NB4 (cell line): Measurements from ENCODE around the gene CKAP4.

ENCODE experiments used
- DNase-seq: peaks from one replicate; pipeline ENCODE4 v3.0.0; 2010; ENCODE audit warnings: low read depth
- H3K4me3 ChIP-seq: one replicate; pipeline ENCODE4 v1.5.1; 2011; ENCODE audit warnings: mild to moderate bottlenecking, low read depth, low read length, moderate library complexity
- MYC ChIP-seq: IDR thresholded peaks from 2 replicates; pipeline ENCODE4 v1.6.1; 2011; ENCODE audit warnings: low read depth, low read length
- POLR2A ChIP-seq: IDR thresholded peaks from 2 replicates; pipeline ENCODE4 v1.6.1; 2011; ENCODE audit warnings: mild to moderate bottlenecking; ENCODE audit not compliant: insufficient read length; ENCODE audit errors: extremely low read depth
- TF ChIP-seq, protein P1 (sequence below): IDR thresholded peaks from 2 replicates; pipeline ENCODE4 v1.6.1; 2011; ENCODE audit warnings: low read depth, low read length
- TF ChIP-seq, protein P2 (sequence below): IDR thresholded peaks from one replicate; pipeline ENCODE4 v1.5.1; 2012; ENCODE audit warnings: low read depth, low read length

CKAP4 gene

DNA sequence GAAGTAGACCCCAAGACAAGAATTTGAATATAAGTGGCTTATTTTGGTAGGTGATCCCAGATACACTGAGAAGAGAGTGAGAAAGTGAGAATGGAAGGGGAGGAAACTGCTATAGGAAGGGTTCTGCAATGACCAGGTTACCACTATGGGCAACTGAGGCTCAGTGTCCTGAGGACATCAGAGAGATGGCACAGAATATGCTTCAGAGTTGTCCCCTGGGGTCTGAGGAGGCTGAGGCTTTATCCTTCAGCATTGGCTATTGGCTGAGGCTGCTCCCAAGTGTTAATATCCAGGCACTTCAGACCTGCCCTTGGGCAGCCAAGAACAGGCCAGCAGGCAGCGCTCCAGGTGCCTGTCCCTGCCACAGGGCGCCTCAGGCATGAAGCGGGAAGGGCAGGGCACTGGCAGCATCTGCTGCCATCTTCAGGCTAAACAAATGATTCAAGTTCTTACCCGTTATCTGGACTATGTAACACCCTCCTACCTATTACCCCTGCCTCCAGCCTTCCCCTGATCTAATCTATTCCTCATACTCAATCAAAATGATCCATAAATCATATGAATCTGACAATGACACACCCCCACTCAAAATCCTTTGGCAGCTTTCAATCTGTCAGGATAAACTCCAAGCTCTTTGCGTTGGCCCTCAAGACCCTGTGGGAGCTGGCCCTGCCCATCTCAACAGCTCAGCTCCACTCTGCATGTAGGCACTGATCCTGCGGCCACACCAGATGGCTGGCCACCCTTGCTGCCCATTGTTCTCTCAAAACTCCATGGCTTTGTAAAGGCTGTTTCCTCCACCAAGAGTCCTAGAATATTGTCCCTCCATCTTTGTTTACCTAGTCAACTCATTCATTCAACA is 42.4 kb downstream of the CKAP4 start:
- H3K4me3 ChIP-seq = no peak overlapping the region
- TF ChIP-seq, protein P1, sequence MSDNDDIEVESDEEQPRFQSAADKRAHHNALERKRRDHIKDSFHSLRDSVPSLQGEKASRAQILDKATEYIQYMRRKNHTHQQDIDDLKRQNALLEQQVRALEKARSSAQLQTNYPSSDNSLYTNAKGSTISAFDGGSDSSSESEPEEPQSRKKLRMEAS = no peak
- no peak for TF ChIP-seq MYC
- TF ChIP-seq, protein P2, sequence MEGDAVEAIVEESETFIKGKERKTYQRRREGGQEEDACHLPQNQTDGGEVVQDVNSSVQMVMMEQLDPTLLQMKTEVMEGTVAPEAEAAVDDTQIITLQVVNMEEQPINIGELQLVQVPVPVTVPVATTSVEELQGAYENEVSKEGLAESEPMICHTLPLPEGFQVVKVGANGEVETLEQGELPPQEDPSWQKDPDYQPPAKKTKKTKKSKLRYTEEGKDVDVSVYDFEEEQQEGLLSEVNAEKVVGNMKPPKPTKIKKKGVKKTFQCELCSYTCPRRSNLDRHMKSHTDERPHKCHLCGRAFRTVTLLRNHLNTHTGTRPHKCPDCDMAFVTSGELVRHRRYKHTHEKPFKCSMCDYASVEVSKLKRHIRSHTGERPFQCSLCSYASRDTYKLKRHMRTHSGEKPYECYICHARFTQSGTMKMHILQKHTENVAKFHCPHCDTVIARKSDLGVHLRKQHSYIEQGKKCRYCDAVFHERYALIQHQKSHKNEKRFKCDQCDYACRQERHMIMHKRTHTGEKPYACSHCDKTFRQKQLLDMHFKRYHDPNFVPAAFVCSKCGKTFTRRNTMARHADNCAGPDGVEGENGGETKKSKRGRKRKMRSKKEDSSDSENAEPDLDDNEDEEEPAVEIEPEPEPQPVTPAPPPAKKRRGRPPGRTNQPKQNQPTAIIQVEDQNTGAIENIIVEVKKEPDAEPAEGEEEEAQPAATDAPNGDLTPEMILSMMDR = no peak
- no peak for TF ChIP-seq POLR2A
- DNase-seq = peak; percentile 23

DNA sequence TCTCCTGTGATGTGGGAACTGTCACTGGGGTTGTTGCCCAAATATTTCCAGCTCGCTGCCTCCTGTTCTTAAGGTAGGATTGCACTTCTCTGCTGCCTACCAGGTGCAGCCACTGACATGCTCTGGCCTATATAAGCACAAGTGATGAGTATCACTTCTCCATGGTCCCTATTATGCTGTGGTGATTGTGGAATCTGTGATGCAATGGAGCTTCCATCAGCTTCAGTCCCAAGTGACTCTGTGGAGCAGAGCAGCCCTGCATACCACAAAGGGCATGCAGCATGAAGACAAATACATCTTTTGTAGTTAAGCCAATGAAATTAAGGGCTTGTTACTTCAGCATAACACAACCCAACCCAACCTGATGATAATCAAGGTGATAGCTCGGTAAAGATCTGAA is 43.5 kb downstream of the CKAP4 start:
- no peak for DNase-seq

DNA sequence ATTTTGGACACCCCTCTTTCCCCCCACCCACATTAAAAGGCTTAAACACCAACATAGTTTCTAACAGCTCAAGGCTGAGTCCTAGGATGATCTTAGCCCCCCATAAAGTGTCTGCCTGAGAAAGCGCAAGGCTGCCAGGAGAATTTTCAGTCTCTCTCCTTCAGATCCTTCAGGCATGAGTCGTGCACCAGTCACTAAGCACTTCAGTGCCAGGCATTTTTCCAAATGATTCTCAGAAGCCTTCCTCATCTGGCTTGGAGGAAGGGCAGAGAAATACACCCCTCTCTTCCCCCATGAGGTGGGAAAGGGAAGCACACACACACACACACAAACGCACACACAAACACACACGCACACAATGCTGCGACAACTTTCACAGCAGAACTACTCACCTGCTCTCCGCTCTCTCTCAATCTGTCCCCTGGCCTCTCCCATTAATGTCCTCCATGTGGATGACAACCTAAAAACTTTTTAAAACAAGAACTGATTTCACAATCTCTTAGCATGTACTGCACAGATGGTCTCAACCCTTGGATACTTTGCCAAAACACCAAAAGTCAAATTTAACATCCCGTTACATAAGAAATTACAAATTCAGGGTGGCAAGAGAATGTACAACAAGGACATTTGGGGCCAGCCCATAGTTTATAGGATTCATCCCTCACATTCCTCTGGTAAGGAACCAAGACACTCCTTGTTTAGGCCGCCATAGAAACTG is 49.8 kb downstream of the CKAP4 start:
- DNase-seq = no peak
- TF ChIP-seq, protein P2 = no peak
- TF ChIP-seq POLR2A (no peak), MYC (no peak)
- TF ChIP-seq, protein P1 = no peak
- H3K4me3 ChIP-seq = no peak overlapping the region

More for the DNA sequence above, 43.5 kb downstream of the CKAP4 start:
- no peak overlapping the region for H3K4me3 ChIP-seq
- TF ChIP-seq, protein P2 = no peak
- TF ChIP-seq MYC (no peak), POLR2A (no peak)
- TF ChIP-seq, protein P1 = no peak

- no peak overlapping the region for H3K4me3 ChIP-seq
- TF ChIP-seq, protein P2 = no peak
- TF ChIP-seq MYC (no peak), POLR2A (no peak)
- TF ChIP-seq, protein P1 = no peak
- peak; percentile 35 for DNase-seq
Measured at GRCh38 chr12:106195621-106196027, 52.2 kb downstream of the CKAP4 start.

DNA sequence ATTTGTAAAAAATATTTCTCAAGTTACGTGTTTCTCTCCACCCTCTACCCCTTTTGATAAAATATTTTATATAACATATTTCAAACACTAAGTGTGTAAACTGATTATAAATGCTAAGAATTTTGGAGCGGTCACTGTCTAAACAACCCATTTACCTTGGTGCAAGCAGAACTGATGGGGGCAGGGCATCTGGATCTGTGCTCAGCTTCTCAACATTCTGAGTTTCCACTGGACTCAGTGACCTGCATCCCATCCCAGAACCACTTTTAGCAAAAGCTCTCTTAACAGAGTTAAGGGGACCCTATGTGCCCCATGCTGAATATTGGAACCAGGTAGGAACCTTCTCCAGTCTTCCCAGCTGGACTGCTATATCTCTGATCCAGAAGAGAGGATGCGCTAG is 53.5 kb downstream of the CKAP4 start:
- no peak overlapping the region for H3K4me3 ChIP-seq
- no peak for DNase-seq
- TF ChIP-seq POLR2A (no peak), MYC (no peak)
- TF ChIP-seq, protein P1 = no peak
- TF ChIP-seq, protein P2 = no peak
